Upper lobe of right lung (tissue), 1 donor: ENCODE data around the gene DOP1A. TPM values are rescaled to one million over a fixed set of nuclear protein-coding genes. Genes with fewer than 3 reads are reported as not detected.

Experiments used
- ATAC-seq: fragments of 200-7000 bp; cut with Tn5 transposase; one replicate; pipeline ENCODE4 v1.9.1; 2020; ENCODE audit warnings: mild to moderate bottlenecking, moderate library complexity
- DNase-seq: peaks from one replicate; pipeline ENCODE4 v3.0.0-alpha.2; 2020
- H3K27ac ChIP-seq: fragments of 200-600 bp; one replicate; pipeline ENCODE4 v1.8.0; 2022
- H3K27me3 ChIP-seq: fragments of 200-600 bp; one replicate; pipeline ENCODE4 v1.8.0; 2022; ENCODE audit warnings: mild to moderate bottlenecking
- H3K36me3 ChIP-seq: fragments of 200-600 bp; one replicate; pipeline ENCODE4 v1.8.0; 2022
- H3K4me1 ChIP-seq: fragments of 200-600 bp; one replicate; pipeline ENCODE4 v1.8.0; 2022
- H3K4me3 ChIP-seq: fragments of 200-600 bp; one replicate; pipeline ENCODE4 v1.8.0; 2022; ENCODE audit warnings: mild to moderate bottlenecking
- H3K9me3 ChIP-seq: fragments of 200-600 bp; one replicate; pipeline ENCODE4 v1.8.0; 2022
- intact Hi-C: fragments of 100-400 bp; cut with DNase I; formaldehyde crosslinking; loops from one replicate; pipeline ENCODE4 v1.11.0; 2022
- total RNA-seq: library from RNA; stranded (reverse); fragmentation: NEBNext Ultra II Directional; extraction: Animal tissue kit (Norgen Biotek cat#: 25700); gene quantifications from one replicate; pipeline ENCODE4 v1.2.1, GENCODE V29; 2021
- TF ChIP-seq, protein P1 (sequence below): fragments of 200-600 bp; IDR thresholded peaks from one replicate; pipeline ENCODE4 v1.8.0; 2022; ENCODE audit warnings: antibody characterized with exemption
- donor health status: DM: no; HTN: yes; CAD: no; lungs with severe emphysema.

The DOP1A gene
- total RNA-seq, 1 donor from 2014 or later = 26.4 TPM

DNA sequence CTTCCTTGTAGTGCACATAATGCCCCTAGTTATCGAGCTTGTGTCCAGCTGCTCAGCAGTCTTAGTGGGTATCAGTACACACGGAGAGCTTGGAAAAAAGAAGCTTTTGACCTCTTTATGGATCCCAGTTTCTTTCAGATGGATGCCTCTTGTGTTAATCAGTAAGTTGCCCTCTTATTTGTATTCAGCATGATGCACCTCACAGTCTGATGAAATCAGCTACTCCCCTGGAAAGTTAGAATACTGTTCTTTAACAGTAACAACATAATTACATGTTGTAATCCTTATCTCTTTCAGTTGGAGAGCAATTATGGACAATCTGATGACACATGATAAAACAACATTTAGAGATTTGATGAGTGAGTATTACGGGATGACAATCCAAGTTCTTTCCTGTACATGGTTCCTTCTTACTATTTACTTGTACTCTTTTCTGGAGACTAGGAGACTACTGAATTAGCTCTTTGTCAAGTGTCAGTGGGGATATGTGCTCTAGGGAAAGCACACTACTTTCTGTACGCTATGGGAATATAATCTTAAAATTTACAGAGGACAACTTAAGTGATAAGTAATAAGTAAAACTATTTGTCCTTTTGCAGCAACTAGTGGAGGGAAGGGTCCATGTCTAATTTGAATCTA lies 86.5 kb downstream of the DOP1A start:
- no peaks in the 10 kb centered on the region for H3K4me1 ChIP-seq
- ATAC-seq (no peak), DNase-seq (no peak)
- TF ChIP-seq, protein P1, sequence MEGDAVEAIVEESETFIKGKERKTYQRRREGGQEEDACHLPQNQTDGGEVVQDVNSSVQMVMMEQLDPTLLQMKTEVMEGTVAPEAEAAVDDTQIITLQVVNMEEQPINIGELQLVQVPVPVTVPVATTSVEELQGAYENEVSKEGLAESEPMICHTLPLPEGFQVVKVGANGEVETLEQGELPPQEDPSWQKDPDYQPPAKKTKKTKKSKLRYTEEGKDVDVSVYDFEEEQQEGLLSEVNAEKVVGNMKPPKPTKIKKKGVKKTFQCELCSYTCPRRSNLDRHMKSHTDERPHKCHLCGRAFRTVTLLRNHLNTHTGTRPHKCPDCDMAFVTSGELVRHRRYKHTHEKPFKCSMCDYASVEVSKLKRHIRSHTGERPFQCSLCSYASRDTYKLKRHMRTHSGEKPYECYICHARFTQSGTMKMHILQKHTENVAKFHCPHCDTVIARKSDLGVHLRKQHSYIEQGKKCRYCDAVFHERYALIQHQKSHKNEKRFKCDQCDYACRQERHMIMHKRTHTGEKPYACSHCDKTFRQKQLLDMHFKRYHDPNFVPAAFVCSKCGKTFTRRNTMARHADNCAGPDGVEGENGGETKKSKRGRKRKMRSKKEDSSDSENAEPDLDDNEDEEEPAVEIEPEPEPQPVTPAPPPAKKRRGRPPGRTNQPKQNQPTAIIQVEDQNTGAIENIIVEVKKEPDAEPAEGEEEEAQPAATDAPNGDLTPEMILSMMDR = no peak
- intact Hi-C loops = no loop called here
- no peak overlapping the region for H3K27ac ChIP-seq
- no peaks in the 10 kb centered on the region for H3K9me3 ChIP-seq
- H3K4me3 ChIP-seq = no peak overlapping the region
- H3K36me3 ChIP-seq = peaks cover 88% of the 10 kb centered on the region
- no peaks in the 10 kb centered on the region for H3K27me3 ChIP-seq

DNA sequence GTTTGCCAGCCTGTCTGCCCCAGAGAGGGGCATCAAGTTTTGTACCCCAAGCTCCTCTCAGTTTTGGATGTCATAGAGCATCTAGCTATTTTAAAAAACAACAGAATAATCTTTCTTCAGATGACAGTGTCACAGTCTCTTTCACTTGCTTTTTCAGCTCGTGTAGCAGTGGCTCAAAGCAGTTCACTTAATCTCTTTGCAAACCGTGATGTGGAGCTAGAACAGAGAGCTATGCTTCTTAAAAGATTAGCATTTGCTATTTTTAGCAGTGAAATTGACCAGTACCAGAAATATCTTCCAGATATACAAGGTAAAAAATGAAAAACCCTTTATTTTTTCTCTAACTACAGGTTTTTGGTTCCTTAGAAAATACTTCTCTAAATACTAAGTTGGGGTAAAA lies 88.3 kb downstream of the DOP1A start:
- no peak overlapping the region for H3K27ac ChIP-seq
- H3K36me3 ChIP-seq = peaks cover 93% of the 10 kb centered on the region
- H3K9me3 ChIP-seq = no peaks in the 10 kb centered on the region
- ATAC-seq (no peak), DNase-seq (no peak)
- H3K4me3 ChIP-seq = no peak overlapping the region
- no peaks in the 10 kb centered on the region for H3K4me1 ChIP-seq
- TF ChIP-seq, protein P1 = no peak
- H3K27me3 ChIP-seq = no peaks in the 10 kb centered on the region
- intact Hi-C loops = no loop called here

DNA sequence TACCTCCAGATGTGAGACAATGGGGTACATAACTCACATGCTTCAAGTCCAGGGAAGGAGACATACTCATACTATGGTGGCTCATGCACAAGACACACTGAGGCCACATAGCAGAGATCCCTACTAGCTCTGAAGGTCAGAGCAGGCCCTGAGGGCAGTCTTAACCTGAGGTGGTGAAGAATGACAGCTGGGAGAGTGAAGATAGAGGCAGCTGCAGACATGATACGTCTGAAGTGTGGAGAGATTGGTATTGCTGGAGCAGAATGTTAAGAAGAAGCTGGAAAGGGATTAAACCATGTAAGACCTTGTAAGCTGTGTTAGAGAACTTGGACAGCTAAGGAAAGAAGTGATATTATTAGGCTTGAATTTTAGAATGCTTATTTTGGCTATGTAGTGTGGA lies 92.7 kb downstream of the DOP1A start:
- no peak for DNase-seq
- H3K9me3 ChIP-seq = no peaks in the 10 kb centered on the region
- peaks cover 87% of the 10 kb centered on the region for H3K36me3 ChIP-seq
- no peak overlapping the region for H3K4me3 ChIP-seq
- intact Hi-C loops = no loop called here
- no peaks in the 10 kb centered on the region for H3K4me1 ChIP-seq
- no peak overlapping the region for H3K27ac ChIP-seq
- ATAC-seq = peak; percentile 47
- TF ChIP-seq, protein P1 = no peak
- H3K27me3 ChIP-seq = no peaks in the 10 kb centered on the region

DNA sequence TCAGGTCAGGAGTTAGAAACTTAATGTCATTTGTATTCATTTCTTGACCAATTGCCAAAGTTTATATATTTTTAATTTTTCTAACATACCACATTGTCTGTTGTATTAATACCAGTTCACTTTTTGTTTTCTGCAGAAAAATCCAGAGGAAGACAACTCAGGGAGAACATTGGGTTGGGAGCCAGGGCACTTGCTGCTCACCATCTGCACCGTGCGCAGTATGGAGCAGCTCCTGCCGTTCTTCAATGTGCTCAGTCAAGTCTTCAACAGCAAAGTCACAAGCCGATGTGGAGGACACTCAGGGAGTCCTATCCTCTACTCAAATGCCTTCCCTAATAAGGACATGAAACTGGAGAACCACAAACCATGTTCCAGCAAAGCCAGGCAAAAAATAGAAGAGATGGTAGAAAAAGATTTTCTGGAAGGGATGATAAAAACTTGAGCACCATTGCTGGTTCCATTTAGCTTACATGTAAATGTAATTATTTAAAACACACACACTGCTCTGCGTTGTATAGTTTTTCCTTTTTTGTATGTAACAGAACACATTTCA lies 100.3 kb downstream of the DOP1A start:
- Histone ChIP-seq H3K4me1 (no peaks in the 10 kb centered on the region), H3K27me3 (no peaks in the 10 kb centered on the region), H3K27ac (no peak overlapping the region), H3K36me3 (peaks cover 99% of the 10 kb centered on the region), H3K9me3 (no peaks in the 10 kb centered on the region), H3K4me3 (no peak overlapping the region)
- intact Hi-C loops = no loop called here
- TF ChIP-seq, protein P1 = no peak
- ATAC-seq = no peak
- no peak for DNase-seq

DNA sequence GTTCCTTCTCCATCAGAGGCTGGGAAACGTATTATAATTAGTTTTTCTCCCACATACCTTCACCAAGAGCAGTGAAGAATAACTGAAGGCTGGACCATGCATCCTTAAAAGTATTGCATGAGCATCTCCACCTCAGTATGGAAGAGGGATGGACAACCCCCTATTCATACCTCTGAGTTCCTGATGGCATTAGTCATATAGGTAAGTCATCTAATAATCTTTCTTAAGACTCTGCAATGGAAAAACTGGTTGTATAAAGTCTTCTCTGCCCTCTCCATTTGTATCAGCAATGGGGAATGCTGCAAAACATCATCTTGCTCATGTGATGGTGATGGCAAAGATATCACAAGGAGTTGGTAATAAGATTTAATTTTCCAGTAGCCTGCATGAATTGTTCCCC lies 101.1 kb downstream of the DOP1A start:
- H3K36me3 ChIP-seq = peaks cover 99% of the 10 kb centered on the region

More for the DNA sequence above, 101.1 kb downstream of the DOP1A start:
- H3K27ac ChIP-seq = no peak overlapping the region
- no peaks in the 10 kb centered on the region for H3K4me1 ChIP-seq
- H3K4me3 ChIP-seq = no peak overlapping the region
- H3K27me3 ChIP-seq = no peaks in the 10 kb centered on the region
- intact Hi-C loops = no loop called here
- no peak for ATAC-seq
- TF ChIP-seq, protein P1 = no peak
- no peaks in the 10 kb centered on the region for H3K9me3 ChIP-seq
- no peak for DNase-seq
